Lower lobe of right lung (tissue), 2 donors: ENCODE measurements around the gene VN1R5. TPM values are rescaled to one million over a fixed set of nuclear protein-coding genes. Genes with fewer than 3 reads are reported as not detected.

Source experiments
- ATAC-seq, 2 donors: fragments of 200-7000 bp; cut with Tn5 transposase; one replicate each; pipeline ENCODE4 v1.9.1; 2020 to 2022; ENCODE audit warnings: mild to moderate bottlenecking in 2 of 2, moderate library complexity in 2 of 2
- DNase-seq: peaks from one replicate; pipeline ENCODE4 v3.0.0-alpha.2; 2020
- H3K27ac ChIP-seq: fragments of 200-600 bp; one replicate; pipeline ENCODE4 v1.8.0; 2022
- H3K27me3 ChIP-seq: fragments of 200-600 bp; one replicate; pipeline ENCODE4 v1.8.0; 2022; ENCODE audit warnings: low read depth
- H3K36me3 ChIP-seq: fragments of 200-600 bp; one replicate; pipeline ENCODE4 v1.8.0; 2022; ENCODE audit warnings: mild to moderate bottlenecking
- H3K4me1 ChIP-seq: fragments of 200-600 bp; one replicate; pipeline ENCODE4 v1.8.0; 2022
- H3K4me3 ChIP-seq: fragments of 200-600 bp; one replicate; pipeline ENCODE4 v1.8.0; 2022; ENCODE audit warnings: mild to moderate bottlenecking
- H3K9me3 ChIP-seq: fragments of 200-600 bp; one replicate; pipeline ENCODE4 v1.8.0; 2022
- CTCF ChIP-seq: fragments of 200-600 bp; IDR thresholded peaks from one replicate; pipeline ENCODE4 v1.8.0; 2022; ENCODE audit warnings: antibody characterized with exemption, mild to moderate bottlenecking
- intact Hi-C: fragments of 100-400 bp; cut with DNase I; formaldehyde crosslinking; loops from one replicate; pipeline ENCODE4 v1.11.0; 2022
- total RNA-seq: library from RNA; stranded (reverse); fragmentation: NEBNext Ultra II Directional; extraction: Animal tissue kit (Norgen Biotek cat#: 25700); gene quantifications from one replicate; pipeline ENCODE4 v1.2.1, GENCODE V29; 2021
- donor health status: DM: no; HTN: yes; CAD: no; lungs with severe emphysema.

Gene VN1R5
- total RNA-seq, 1 donor from 2014 or later, result not detected

- intact Hi-C loops, result no loop called here
- DNase-seq (no peak), ATAC-seq (no peak)
- Histone ChIP-seq H3K4me3 (no peak overlapping the region), H3K27me3 (no peaks in the 10 kb centered on the region), H3K4me1 (no peaks in the 10 kb centered on the region), H3K27ac (no peak overlapping the region), H3K36me3 (peaks cover 35% of the 10 kb centered on the region), H3K9me3 (no peaks in the 10 kb centered on the region)
- no peak for TF ChIP-seq CTCF
Measured at GRCh38 chr1:247298124-247298481, 42.2 kb downstream of the VN1R5 start.

GRCh38 chr1:247298701-247299100, 42.8 kb downstream of the VN1R5 start:
- Histone ChIP-seq H3K4me3 (no peak overlapping the region), H3K4me1 (no peaks in the 10 kb centered on the region), H3K36me3 (peaks cover 41% of the 10 kb centered on the region), H3K27ac (no peak overlapping the region), H3K9me3 (no peaks in the 10 kb centered on the region), H3K27me3 (no peaks in the 10 kb centered on the region)
- ATAC-seq (no peak), DNase-seq (no peak)
- intact Hi-C loops, result no loop called here
- no peak for TF ChIP-seq CTCF

- no peak overlapping the region for H3K4me3 ChIP-seq
- TF ChIP-seq CTCF, result no peak
- H3K9me3 ChIP-seq, result no peaks in the 10 kb centered on the region
- peaks cover 51% of the 10 kb centered on the region for H3K36me3 ChIP-seq
- H3K4me1 ChIP-seq, result no peaks in the 10 kb centered on the region
- H3K27ac ChIP-seq, result no peak overlapping the region
- no peak for ATAC-seq
- no peaks in the 10 kb centered on the region for H3K27me3 ChIP-seq
- DNase-seq, result no peak
- intact Hi-C loops, result no loop called here
Measured at GRCh38 chr1:247299723-247300381, 44.0 kb downstream of the VN1R5 start.

- intact Hi-C loops, result no loop called here
- ATAC-seq, result no peak
- DNase-seq, result no peak
- no peaks in the 10 kb centered on the region for H3K27me3 ChIP-seq
- no peak overlapping the region for H3K4me3 ChIP-seq
- no peak overlapping the region for H3K27ac ChIP-seq
- TF ChIP-seq CTCF, result no peak
- H3K4me1 ChIP-seq, result no peaks in the 10 kb centered on the region
- peaks cover 57% of the 10 kb centered on the region for H3K36me3 ChIP-seq
- no peaks in the 10 kb centered on the region for H3K9me3 ChIP-seq
Measured at GRCh38 chr1:247300491-247301175, 44.8 kb downstream of the VN1R5 start.

- intact Hi-C loops, result no loop called here
- no peaks in the 10 kb centered on the region for H3K27me3 ChIP-seq
- peaks cover 62% of the 10 kb centered on the region for H3K36me3 ChIP-seq
- no peak overlapping the region for H3K27ac ChIP-seq
- TF ChIP-seq CTCF, result no peak
- DNase-seq (no peak), ATAC-seq (peak in 1 of 2 donors; percentile 24)
- no peak overlapping the region for H3K4me3 ChIP-seq
- no peaks in the 10 kb centered on the region for H3K9me3 ChIP-seq
- no peaks in the 10 kb centered on the region for H3K4me1 ChIP-seq
Measured at GRCh38 chr1:247301176-247301540, 45.3 kb downstream of the VN1R5 start.
